Testis (tissue), 3 donors: ENCODE measurements around the gene CDC25C. TPM values are rescaled to one million over a fixed set of nuclear protein-coding genes. Genes with fewer than 3 reads are reported as not detected.

Experiments used
- DNase-seq: peaks from one replicate; pipeline ENCODE4 v3.0.0-alpha.2; 2019
- H3K27ac ChIP-seq, 2 donors: fragments of 200-600 bp; sonication (generic); one replicate each; pipeline ENCODE4 v1.5.1; 2019
- H3K27me3 ChIP-seq: fragments of 200-600 bp; sonication (generic); one replicate; pipeline ENCODE4 v1.5.1; 2019
- H3K36me3 ChIP-seq: fragments of 200-600 bp; sonication (generic); one replicate; pipeline ENCODE4 v1.5.1; 2017; ENCODE audit warnings: low read depth; ENCODE audit errors: missing control alignments
- H3K4me1 ChIP-seq: fragments of 200-600 bp; sonication (generic); one replicate; pipeline ENCODE4 v1.5.1; 2019
- H3K4me3 ChIP-seq, 2 donors: fragments of 200-600 bp; sonication (generic); one replicate each; pipeline ENCODE4 v1.5.1; 2017 to 2019
- H3K9me3 ChIP-seq: fragments of 200-600 bp; sonication (generic); one replicate; pipeline ENCODE4 v1.5.1; 2017
- CTCF ChIP-seq, 3 experiments: fragments of 450-650 bp in 2 of 3; fragments of 200-600 bp in 1 of 3; sonication (generic) in 1 of 3; IDR thresholded peaks; one replicate each; pipeline ENCODE4 v1.5.1; 2016 to 2019; ENCODE audit warnings: antibody characterized with exemption in 3 of 3, mild to moderate bottlenecking in 2 of 3, moderate library complexity in 1 of 3
- POLR2A ChIP-seq: fragments of 450-650 bp; IDR thresholded peaks from one replicate; pipeline ENCODE4 v1.6.1; 2017; ENCODE audit warnings: antibody characterized with exemption, mild to moderate bottlenecking, moderate library complexity
- WGBS, 2 donors: methylation state at CpG; one replicate each; pipeline ENCODE4 v1.1.5; 2018; 5-methylcytosine and 5-hydroxymethylcytosine counted together
- intact Hi-C: fragments of 100-400 bp; cut with DNase I; formaldehyde crosslinking; loops from one replicate; pipeline ENCODE4 v1.15.1; 2023; ENCODE audit warnings: low total_unique reads
- polyA plus RNA-seq: library from polyadenylated mRNA; stranded (reverse); fragments of 350-450 nt; fragmentation: Illumina TruSeq; extraction: RNeasy Lipid Tissue Mini Kit (QIAGEN cat#74804); gene quantifications from one replicate; pipeline ENCODE4 v1.2.3, GENCODE V29; 2014; ENCODE audit warnings: low read depth, low replicate concordance; ENCODE audit not compliant: insufficient read depth
- total RNA-seq, 2 donors: library from RNA; depleted of rRNA; stranded (reverse); fragments of >200 nt; gene quantifications; one replicate each; pipeline ENCODE4 v1.2.3, GENCODE V29; 2016

CDC25C gene
- total and polyA plus RNA-seq, 3 donors from 2014 or later: 11.8 to 39.9 (median 23.7) TPM

GRCh38 chr5:138352722-138353559, 21.3 kb upstream of the CDC25C start:
- Histone ChIP-seq H3K4me3 (peak overlapping the region; percentile 92 to 94), H3K36me3 (no peaks in the 10 kb centered on the region), H3K4me1 (peaks cover 12% of the 10 kb centered on the region), H3K27ac (peak overlapping the region; percentile 96 to 97), H3K9me3 (no peaks in the 10 kb centered on the region), H3K27me3 (no peaks in the 10 kb centered on the region)
- WGBS, 2 donors: 0 to 1% methylated on average over 8 to 36 of the region's 88 CpGs
- TF ChIP-seq POLR2A (no peak), CTCF (IDR thresholded peaks at IDR 0.05) (peak in 1 of 3 experiments; percentile 40)
- DNase-seq: peak; percentile 69
- intact Hi-C loops: no loop called here

- Histone ChIP-seq H3K4me1 (peaks cover 12% of the 10 kb centered on the region), H3K9me3 (no peaks in the 10 kb centered on the region), H3K27ac (peak within 1 kb of the TSS; percentile 96 to 97), H3K4me3 (peak within 1 kb of the TSS; percentile 92 to 94), H3K36me3 (no peaks in the 10 kb centered on the region), H3K27me3 (no peaks in the 10 kb centered on the region)
- WGBS, 2 donors: 9 to 41% methylated on average over 3 to 15 of the region's 30 CpGs
- peak; percentile 85 for DNase-seq
- TF ChIP-seq POLR2A (no peak), CTCF (IDR thresholded peaks at IDR 0.05) (peak; percentile 99 to 100 (median 99))
- intact Hi-C loops: no loop called here
Observed at GRCh38 chr5:138352071-138352721, 20.6 kb upstream of the CDC25C start, which contains the start of gene KDM3B. Gene KDM3B, plus strand, starts transcription at chr5:138352685. Its CDS starts 111 bp downstream, at chr5:138352796.

- DNase-seq: no peak
- Histone ChIP-seq H3K4me1 (peaks cover 12% of the 10 kb centered on the region), H3K9me3 (no peaks in the 10 kb centered on the region), H3K36me3 (no peaks in the 10 kb centered on the region), H3K4me3 (no peak overlapping the region), H3K27me3 (no peaks in the 10 kb centered on the region), H3K27ac (no peak overlapping the region)
- TF ChIP-seq CTCF (IDR thresholded peaks at IDR 0.05) (no peak), POLR2A (no peak)
- intact Hi-C loops: no loop called here
Observed at GRCh38 chr5:138351517-138351916, 19.9 kb upstream of the CDC25C start.

GRCh38 chr5:138351056-138351455, 19.5 kb upstream of the CDC25C start:
- WGBS, 2 donors: 78 to 81% methylated on average over 1 of the region's 1 CpG
- H3K27me3 ChIP-seq: no peaks in the 10 kb centered on the region
- no peaks in the 10 kb centered on the region for H3K36me3 ChIP-seq
- peaks cover 12% of the 10 kb centered on the region for H3K4me1 ChIP-seq
- H3K27ac ChIP-seq: no peak overlapping the region
- no peak for DNase-seq
- intact Hi-C loops: no loop called here
- H3K4me3 ChIP-seq: no peak overlapping the region
- TF ChIP-seq CTCF (IDR thresholded peaks at IDR 0.05) (no peak), POLR2A (no peak)
- H3K9me3 ChIP-seq: no peaks in the 10 kb centered on the region
